Left forelimb (tissue), 1 donor: ENCODE measurements around the gene ZGPAT.

Source experiments
- DNase-seq: peaks from one replicate; pipeline ENCODE4 v3.0.0-alpha.2; 2018; ENCODE audit warnings: low spot score

The ZGPAT gene

GRCh38 chr20:63734111-63734945 lies 26.5 kb downstream of the ZGPAT start:
- DNase-seq, result no peak

- no peak for DNase-seq
These were observed 27.4 kb downstream of the ZGPAT start for GRCh38 chr20:63734946-63735858.

DNA sequence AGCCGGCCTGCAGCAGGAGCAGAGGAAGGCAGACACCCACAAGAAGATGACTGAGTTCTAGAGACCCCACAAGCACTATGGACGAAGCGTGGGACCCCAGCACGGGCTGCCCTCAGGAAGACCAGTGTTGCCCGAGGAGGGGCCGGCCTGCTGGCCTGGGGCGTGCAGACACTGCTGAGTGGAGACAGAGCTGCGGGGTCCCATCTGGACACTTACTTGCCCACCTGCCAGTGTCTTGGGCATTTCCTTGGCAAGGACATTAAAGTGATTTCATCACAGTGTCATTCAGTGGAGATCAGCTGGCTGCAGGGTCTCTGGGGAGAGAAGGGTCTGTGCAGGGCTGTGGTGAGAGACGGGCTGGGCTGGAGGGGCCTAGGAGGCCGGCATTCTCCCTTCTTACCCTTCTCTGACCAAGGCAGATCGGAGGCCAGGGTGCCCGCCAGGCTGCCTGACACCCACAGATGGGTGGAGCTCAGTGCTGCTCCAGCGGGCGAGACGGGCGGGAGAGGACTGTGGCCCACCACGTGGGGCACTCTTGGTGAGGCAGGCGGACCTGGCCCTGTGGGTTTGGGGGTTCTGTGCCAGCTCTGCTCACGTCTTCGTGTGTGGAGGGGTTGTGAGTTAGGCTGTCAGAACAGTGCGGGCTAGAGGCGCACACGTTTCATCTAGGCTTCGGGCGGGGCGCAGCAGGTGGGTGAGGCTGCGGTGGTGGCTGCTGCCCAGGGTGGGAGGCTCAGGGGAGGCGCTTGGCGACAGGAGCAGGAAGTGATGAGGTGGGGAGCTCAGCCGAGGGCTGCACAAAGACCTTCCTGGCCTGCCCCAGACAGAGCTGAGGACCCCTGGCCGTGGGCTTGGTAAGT lies 28.2 kb downstream of the ZGPAT start, which contains the start of gene LIME1:
LIME1 (plus strand) TSS at position 806 of the 860 bp plus-strand sequence. CDS start 886 bp downstream, outside the sequence.
- DNase-seq, result no peak

DNA sequence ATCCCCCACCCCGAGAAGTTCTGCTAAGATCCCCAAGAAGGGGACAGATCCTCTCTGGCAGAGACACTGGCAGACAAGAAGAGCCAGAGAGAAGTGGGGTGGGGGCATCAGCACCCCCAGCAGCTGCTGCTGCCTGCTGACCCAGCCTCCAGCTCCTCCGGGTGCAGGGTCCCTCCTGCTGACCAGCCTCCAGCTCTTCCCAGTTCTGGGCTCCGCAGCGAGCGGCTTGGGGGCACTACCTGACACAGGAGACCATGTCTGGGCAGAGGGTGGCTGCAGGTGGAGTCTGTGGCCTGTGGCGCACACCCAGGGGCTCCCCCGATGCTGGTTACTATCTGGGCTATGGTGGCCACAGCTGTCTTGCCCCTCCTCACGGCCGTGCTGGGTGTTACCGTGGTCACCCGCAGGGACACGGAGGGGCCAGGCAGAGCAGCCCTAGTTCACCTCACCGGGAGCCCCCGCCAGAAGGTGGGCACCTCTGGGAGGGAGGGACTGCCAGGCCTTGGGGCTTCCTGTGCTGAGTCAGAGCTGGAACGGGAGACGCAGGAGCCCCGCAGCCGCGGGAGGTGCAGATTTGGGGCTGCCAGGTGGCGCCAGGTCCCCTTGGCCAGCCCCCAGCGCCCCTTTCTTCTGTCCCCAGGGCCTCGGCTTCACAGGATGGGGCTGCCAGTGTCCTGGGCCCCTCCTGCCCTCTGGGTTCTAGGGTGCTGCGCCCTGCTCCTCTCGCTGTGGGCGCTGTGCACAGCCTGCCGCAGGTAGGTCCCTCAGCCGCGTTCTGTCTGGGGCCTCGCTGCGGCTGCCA lies 29.3 kb downstream of the ZGPAT start:
- DNase-seq, result no peak

GRCh38 chr20:63737695-63737944 lies 29.8 kb downstream of the ZGPAT start:
- DNase-seq, result no peak

DNA sequence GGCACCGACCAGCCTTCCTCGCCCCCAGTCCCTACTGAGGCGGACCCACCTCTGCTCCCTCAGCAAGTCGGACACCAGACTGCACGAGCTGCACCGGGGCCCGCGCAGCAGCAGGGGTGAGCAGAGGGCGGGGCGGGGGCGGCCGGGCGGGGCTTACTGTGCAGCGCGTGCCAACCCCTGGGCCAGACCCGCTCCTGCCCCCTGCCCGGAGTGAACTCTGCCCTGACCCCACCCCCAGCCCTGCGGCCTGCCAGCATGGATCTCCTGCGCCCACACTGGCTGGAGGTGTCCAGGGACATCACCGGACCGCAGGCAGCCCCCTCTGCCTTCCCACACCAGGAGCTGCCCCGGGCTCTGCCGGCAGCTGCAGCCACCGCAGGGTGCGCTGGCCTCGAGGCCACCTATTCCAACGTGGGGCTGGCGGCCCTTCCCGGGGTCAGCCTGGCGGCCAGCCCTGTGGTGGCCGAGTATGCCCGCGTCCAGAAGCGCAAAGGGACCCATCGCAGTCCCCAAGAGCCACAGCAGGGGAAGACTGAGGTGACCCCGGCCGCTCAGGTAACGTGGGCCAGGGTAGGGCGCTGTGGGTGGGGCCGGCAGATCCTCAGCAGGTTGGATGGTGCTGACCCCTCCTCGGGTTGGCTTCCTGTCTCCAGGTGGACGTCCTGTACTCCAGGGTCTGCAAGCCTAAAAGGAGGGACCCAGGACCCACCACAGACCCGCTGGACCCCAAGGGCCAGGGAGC lies 30.3 kb downstream of the ZGPAT start:
- DNase-seq, result no peak

DNA sequence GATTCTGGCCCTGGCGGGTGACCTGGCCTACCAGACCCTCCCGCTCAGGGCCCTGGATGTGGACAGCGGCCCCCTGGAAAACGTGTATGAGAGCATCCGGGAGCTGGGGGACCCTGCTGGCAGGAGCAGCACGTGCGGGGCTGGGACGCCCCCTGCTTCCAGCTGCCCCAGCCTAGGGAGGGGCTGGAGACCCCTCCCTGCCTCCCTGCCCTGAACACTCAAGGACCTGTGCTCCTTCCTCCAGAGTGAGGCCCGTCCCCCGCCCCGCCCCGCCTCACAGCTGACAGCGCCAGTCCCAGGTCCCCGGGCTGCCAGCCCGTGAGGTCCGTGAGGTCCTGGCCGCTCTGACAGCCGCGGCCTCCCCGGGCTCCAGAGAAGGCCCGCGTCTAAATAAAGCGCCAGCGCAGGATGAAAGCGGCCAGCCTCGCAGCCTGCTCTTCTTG lies 30.9 kb downstream of the ZGPAT start:
- DNase-seq, result no peak

GRCh38 chr20:63739130-63740069 lies 31.6 kb downstream of the ZGPAT start, which contains the start of gene SLC2A4RG:
Gene SLC2A4RG, plus strand, starts transcription at chr20:63739776. Its CDS starts 137 bp downstream, at chr20:63739913.
- peak; percentile 88 for DNase-seq

DNA sequence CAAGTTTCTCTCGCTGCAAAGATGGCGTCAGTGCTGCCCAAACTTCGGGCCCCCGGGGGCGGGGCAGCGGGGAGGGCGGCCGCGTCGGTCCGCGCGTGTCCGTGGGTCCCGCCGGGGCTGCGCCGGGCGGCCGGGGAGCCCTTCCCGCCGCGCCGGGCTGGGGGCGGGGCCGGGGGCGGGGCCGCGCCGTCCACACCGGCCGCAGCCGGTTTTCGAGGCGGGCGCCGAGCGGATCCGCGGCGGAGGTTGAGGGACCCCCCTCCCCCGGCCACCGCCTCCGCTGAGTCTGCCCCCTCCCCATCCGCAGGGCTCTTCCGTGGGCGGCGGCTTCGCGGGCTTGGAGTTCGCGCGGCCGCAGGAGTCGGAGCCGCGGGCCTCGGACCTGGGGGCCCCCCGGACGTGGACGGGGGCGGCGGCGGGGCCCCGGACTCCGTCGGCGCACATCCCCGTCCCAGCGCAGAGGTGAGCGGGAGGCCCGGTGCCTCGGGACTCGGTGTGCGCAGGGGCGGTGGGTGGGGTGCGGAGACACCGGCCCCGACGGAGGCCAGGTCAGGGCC lies 32.3 kb downstream of the ZGPAT start:
- DNase-seq, result no peak

- peak; percentile 97 for DNase-seq
These were observed 33.0 kb downstream of the ZGPAT start for GRCh38 chr20:63740627-63741353.

DNA sequence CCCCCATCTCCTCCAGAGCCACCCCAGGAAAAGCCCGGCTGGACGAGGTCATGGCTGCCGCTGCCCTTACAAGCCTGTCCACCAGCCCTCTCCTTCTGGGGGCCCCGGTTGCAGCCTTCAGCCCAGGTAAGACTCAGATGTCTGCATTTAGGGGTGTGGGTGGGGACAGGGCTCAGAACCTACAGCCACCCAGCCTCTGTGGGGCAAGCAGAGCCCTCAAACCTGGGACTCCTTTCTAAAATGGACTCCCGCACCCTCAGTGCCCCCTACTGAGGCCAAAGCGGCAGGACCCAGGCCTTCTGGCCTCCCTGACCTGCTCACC lies 33.5 kb downstream of the ZGPAT start:
- DNase-seq, result no peak

DNA sequence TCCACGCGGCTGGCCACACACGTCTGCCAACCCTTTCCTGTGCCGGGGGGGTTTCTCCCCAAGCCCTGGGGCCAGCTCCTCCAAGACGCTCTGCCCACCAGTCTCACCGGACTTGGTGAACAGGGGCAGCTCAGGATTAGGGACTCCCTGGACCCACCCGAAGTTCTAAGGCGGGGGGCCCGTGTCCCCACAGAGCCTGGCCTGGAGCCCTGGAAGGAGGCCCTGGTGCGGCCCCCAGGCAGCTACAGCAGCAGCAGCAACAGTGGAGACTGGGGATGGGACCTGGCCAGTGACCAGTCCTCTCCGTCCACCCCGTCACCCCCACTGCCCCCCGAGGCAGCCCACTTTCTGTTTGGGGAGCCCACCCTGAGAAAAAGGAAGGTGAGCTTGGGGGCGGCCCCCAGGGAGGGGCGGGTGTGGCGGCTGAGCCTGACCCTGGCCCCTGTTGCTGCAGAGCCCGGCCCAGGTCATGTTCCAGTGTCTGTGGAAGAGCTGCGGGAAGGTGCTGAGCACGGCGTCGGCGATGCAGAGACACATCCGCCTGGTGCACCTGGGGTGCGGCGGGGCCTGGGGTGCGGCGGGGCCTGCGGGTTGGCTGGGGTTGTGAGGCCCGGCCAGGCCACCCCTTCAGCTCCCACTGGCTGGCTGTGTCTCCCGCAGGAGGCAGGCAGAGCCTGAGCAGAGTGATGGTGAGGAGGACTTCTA lies 34.0 kb downstream of the ZGPAT start:
- no peak for DNase-seq

- no peak for DNase-seq
These were observed 34.7 kb downstream of the ZGPAT start for GRCh38 chr20:63742381-63743024.

GRCh38 chr20:63743210-63743970 lies 35.6 kb downstream of the ZGPAT start:
- no peak for DNase-seq

DNA sequence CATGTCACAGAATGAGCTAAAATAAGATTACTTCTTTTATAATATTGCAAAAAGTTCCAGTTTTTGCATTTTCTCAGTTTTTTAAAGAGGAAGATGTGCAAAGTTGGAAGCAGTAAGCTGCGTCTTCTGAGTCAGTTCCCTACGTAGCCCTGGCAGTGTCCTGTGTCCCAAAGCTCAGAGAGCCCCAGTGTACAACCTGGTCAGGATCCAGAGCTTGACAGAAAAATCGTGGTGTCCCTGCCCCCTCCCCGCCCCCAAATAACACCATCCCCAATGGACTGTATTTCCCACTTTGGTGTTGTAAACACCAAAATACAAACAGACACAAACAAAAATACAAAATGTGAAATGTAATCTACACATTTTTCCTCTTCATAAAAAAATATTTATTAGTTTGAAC lies 36.3 kb downstream of the ZGPAT start:
- no peak for DNase-seq
